Measurements from ENCODE around the gene PATJ. TPM values are rescaled to one million over a fixed set of nuclear protein-coding genes. Genes with fewer than 3 reads are reported as not detected.
"Not testable (repeated sequence)": the region's sequence is repeated elsewhere in the genome, so short reads cannot be mapped to it uniquely, and the experiment has no call there.

PATJ gene
- total RNA-seq, 1 experiment from 2014 or later: 47.3 TPM

GRCh38 chr1:62178372-62178771 is 436.1 kb downstream of the PATJ start:
- Histone ChIP-seq H3K23ac (ENCODE audit: insufficient read length, low read depth, low read length) (no peak overlapping the region), H4K91ac (ENCODE audit: insufficient read length, low read depth, low read length) (no peak overlapping the region), H2BK15ac (ENCODE audit: low read depth, low read length) (no peak overlapping the region), H2AK5ac (ENCODE audit: insufficient read length, low read length) (no peak overlapping the region), H2BK5ac (ENCODE audit: insufficient read length, low read length) (no peak overlapping the region), H3K27me3 (ENCODE audit: insufficient read depth, low read length) (no peaks in the 10 kb centered on the region), H4K20me1 (ENCODE audit: control insufficient read depth, insufficient read depth, insufficient read length) (no peaks in the 10 kb centered on the region), H3K9me3 (ENCODE audit: control insufficient read depth, low read depth, low read length) (no peaks in the 10 kb centered on the region), H2BK120ac (ENCODE audit: low read depth, low read length, poor library complexity, severe bottlenecking) (no peak overlapping the region), H2AFZ (ENCODE audit: low read length) (no peak overlapping the region), H3K23me2 (ENCODE audit: insufficient read length, low read depth, low read length, poor library complexity, severe bottlenecking) (no peaks in the 10 kb centered on the region), H3K56ac (ENCODE audit: insufficient read length, low read depth, low read length) (no peak overlapping the region), H3K9ac (ENCODE audit: extremely low read depth, insufficient read length, low read length) (no peak overlapping the region), H4K5ac (ENCODE audit: insufficient read length, low read depth, low read length) (no peak overlapping the region), H3K18ac (ENCODE audit: insufficient read length, low read depth, low read length) (no peak overlapping the region), H2BK20ac (ENCODE audit: low read depth, low read length, poor library complexity, severe bottlenecking) (no peak overlapping the region), H2BK12ac (ENCODE audit: insufficient read length, low read depth, low read length) (no peak overlapping the region), H3K27ac (ENCODE audit: insufficient read length, low read depth, low read length) (no peak overlapping the region), H3K4ac (ENCODE audit: low read depth, low read length) (no peak overlapping the region), H3K79me1 (ENCODE audit: insufficient read depth, low read depth, low read length, poor library complexity, severe bottlenecking) (no peaks in the 10 kb centered on the region), H3K14ac (ENCODE audit: insufficient read depth, low read length) (no peak overlapping the region), H4K8ac (replicated peaks; ENCODE audit: insufficient read length, low read depth, low read length) (no peak overlapping the region), H3K4me2 (ENCODE audit: insufficient read depth, insufficient read length, low read length) (no peak overlapping the region), H3K4me1 (ENCODE audit: insufficient read depth, low read length) (peaks cover 14% of the 10 kb centered on the region; the same call in 1 of the 2 replicates), H3T11ph (ENCODE audit: low read length) (no peak overlapping the region), H3K79me2 (ENCODE audit: insufficient read depth, low read length) (no peaks in the 10 kb centered on the region)
- DNase-seq: no peak
- H3K4me1 Mint-ChIP-seq: peaks cover 76 to 81% of the 10 kb centered on the region in 2 experiments
- no peaks in the 10 kb centered on the region for H3K27me3 Mint-ChIP-seq (ENCODE audit: low read depth)
- H3K9me3 Mint-ChIP-seq: no peaks in the 10 kb centered on the region
- WGBS (ENCODE audit: extremely low coverage, insufficient read length, low lambda C conversion rate): no CpG with 5 or more reads among the region's 7 CpGs
- TF ChIP-seq CTCF (conservative IDR thresholded peaks at IDR 0.05): no peak
- H3K36me3 Mint-ChIP-seq (ENCODE audit: insufficient read depth in 1 of 3, low read depth in 3 of 3): no peaks in the 10 kb centered on the region
- H3K27ac Mint-ChIP-seq: peak overlapping the region in 2 of 3 experiments; percentile 8 to 13; a peak in 2 of 7 replicates
- no peak overlapping the region for H3K4me3 Mint-ChIP-seq

- H3K79me1 ChIP-seq (ENCODE audit: insufficient read depth, low read depth, low read length, poor library complexity, severe bottlenecking); H3K23me2 ChIP-seq (ENCODE audit: insufficient read length, low read depth, low read length, poor library complexity, severe bottlenecking); H3K18ac ChIP-seq (ENCODE audit: insufficient read length, low read depth, low read length); H3K23ac ChIP-seq (ENCODE audit: insufficient read length, low read depth, low read length); H3K9me3 Mint-ChIP-seq; H3K56ac ChIP-seq (ENCODE audit: insufficient read length, low read depth, low read length); H3T11ph ChIP-seq (ENCODE audit: low read length); H3K4ac ChIP-seq (ENCODE audit: low read depth, low read length); H4K20me1 ChIP-seq (ENCODE audit: control insufficient read depth, insufficient read depth, insufficient read length); H3K14ac ChIP-seq (ENCODE audit: insufficient read depth, low read length); H3K36me3 Mint-ChIP-seq (ENCODE audit: insufficient read depth in 1 of 3, low read depth in 3 of 3); H2BK12ac ChIP-seq (ENCODE audit: insufficient read length, low read depth, low read length); H3K9me3 ChIP-seq (ENCODE audit: control insufficient read depth, low read depth, low read length); H2BK5ac ChIP-seq (ENCODE audit: insufficient read length, low read length); H3K27me3 Mint-ChIP-seq (ENCODE audit: low read depth); H3K79me2 ChIP-seq (ENCODE audit: insufficient read depth, low read length); H3K27me3 ChIP-seq (ENCODE audit: insufficient read depth, low read length); H3K27ac Mint-ChIP-seq; H4K8ac ChIP-seq (replicated peaks; ENCODE audit: insufficient read length, low read depth, low read length); H2AFZ ChIP-seq (ENCODE audit: low read length); H4K5ac ChIP-seq (ENCODE audit: insufficient read length, low read depth, low read length); DNase-seq; H4K91ac ChIP-seq (ENCODE audit: insufficient read length, low read depth, low read length); H2BK15ac ChIP-seq (ENCODE audit: low read depth, low read length); H3K9ac ChIP-seq (ENCODE audit: extremely low read depth, insufficient read length, low read length); H3K4me2 ChIP-seq (ENCODE audit: insufficient read depth, insufficient read length, low read length); H2AK5ac ChIP-seq (ENCODE audit: insufficient read length, low read length); H2BK20ac ChIP-seq (ENCODE audit: low read depth, low read length, poor library complexity, severe bottlenecking): not testable (repeated sequence)
- Mint-ChIP-seq H3K4me1 (peaks cover 83 to 87% of the 10 kb centered on the region in 2 experiments), H3K4me3 (0 out of 5 replicates have a peak overlapping the region, but pooled peaks of 1 of the 2 experiments have one; percentile 31)
- H2BK120ac ChIP-seq (ENCODE audit: low read depth, low read length, poor library complexity, severe bottlenecking): peak overlapping the region; percentile 31
- peak overlapping the region; percentile 25 for H3K27ac ChIP-seq (ENCODE audit: insufficient read length, low read depth, low read length)
- H3K4me1 ChIP-seq (ENCODE audit: insufficient read depth, low read length): peaks cover 16% of the 10 kb centered on the region; the same call in 1 of the 2 replicates
- no CpG with 5 or more reads among the region's 4 CpGs for WGBS (ENCODE audit: extremely low coverage, insufficient read length, low lambda C conversion rate)
Measured at GRCh38 chr1:62180054-62180453, 437.8 kb downstream of the PATJ start.

All from H9 (cell line).